BJ (cell line): ENCODE measurements around the gene ERBB4. TPM values are rescaled to one million over a fixed set of nuclear protein-coding genes. Genes with fewer than 3 reads are reported as not detected.

Experiments
- CTCF ChIA-PET: fragments of 350-600 bp; formaldehyde crosslinking; extraction: SDS; loops from one replicate; lab custom pipeline; 2021; ENCODE audit warnings: antibody characterized with exemption, inconsistent platforms; lab: Yijun Ruan, JAX
- POLR2A ChIA-PET: fragments of 300-600 bp; sonication (Branson Sonifier 250); formaldehyde crosslinking; extraction: SDS; loops from one replicate; lab custom pipeline; 2021; ENCODE audit warnings: antibody characterized with exemption; lab: Charles Lee
- DNase-seq: peaks from one replicate; pipeline ENCODE4 v3.0.0-alpha.2; 2011; ENCODE audit warnings: low read depth
- H3K27me3 ChIP-seq: 2 replicates; pipeline ENCODE4 v1.6.0; 2011; ENCODE audit warnings: low read length; ENCODE audit not compliant: control insufficient read depth, insufficient read depth
- H3K36me3 ChIP-seq: 2 replicates; pipeline ENCODE4 v1.5.1; 2011; ENCODE audit warnings: low read length; ENCODE audit not compliant: control insufficient read depth, insufficient read depth
- H3K4me3 ChIP-seq: 2 replicates; pipeline ENCODE4 v1.5.1; 2011; ENCODE audit warnings: low read depth, mild to moderate bottlenecking, control low read depth, low read length
- CTCF ChIP-seq: IDR thresholded peaks from 2 replicates; pipeline ENCODE4 v1.5.1; 2011; ENCODE audit warnings: low read depth, mild to moderate bottlenecking, control low read depth, inconsistent platforms, low read length, moderate library complexity; ENCODE audit not compliant: insufficient read depth
- polyA plus RNA-seq: library from polyadenylated mRNA; depleted of rRNA; stranded (reverse); fragments of >200 nt; gene quantifications from 2 replicates; pipeline ENCODE4 v1.2.3, GENCODE V29; 2011

ERBB4 gene
- polyA plus RNA-seq, 1 experiment, result not detected

- no peaks in the 10 kb centered on the region for H3K36me3 ChIP-seq
- H3K4me3 ChIP-seq, result no peak overlapping the region
- TF ChIP-seq CTCF, result no peak
- no peaks in the 10 kb centered on the region for H3K27me3 ChIP-seq
- DNase-seq, result no peak
- ChIA-PET POLR2A (no interaction called here), CTCF (no interaction called here)
Observed at GRCh38 chr2:211864328-211864727, 674.3 kb downstream of the ERBB4 start.

GRCh38 chr2:211860224-211860623 lies 678.4 kb downstream of the ERBB4 start:
- no peak for DNase-seq
- TF ChIP-seq CTCF, result no peak
- H3K4me3 ChIP-seq, result no peak overlapping the region
- CTCF ChIA-PET, result no interaction called here
- POLR2A ChIA-PET, result no interaction called here
- H3K27me3 ChIP-seq, result no peaks in the 10 kb centered on the region
- H3K36me3 ChIP-seq, result no peaks in the 10 kb centered on the region

- Histone ChIP-seq H3K4me3 (no peak overlapping the region), H3K36me3 (no peaks in the 10 kb centered on the region), H3K27me3 (no peaks in the 10 kb centered on the region)
- DNase-seq, result no peak
- CTCF ChIA-PET, result no interaction called here
- POLR2A ChIA-PET, result no interaction called here
- no peak for TF ChIP-seq CTCF
Observed at GRCh38 chr2:211854832-211855231, 683.8 kb downstream of the ERBB4 start.

GRCh38 chr2:211846714-211847113 lies 691.9 kb downstream of the ERBB4 start:
- Histone ChIP-seq H3K27me3 (no peaks in the 10 kb centered on the region), H3K4me3 (no peak overlapping the region), H3K36me3 (no peaks in the 10 kb centered on the region)
- ChIA-PET POLR2A (no interaction called here), CTCF (no interaction called here)
- TF ChIP-seq CTCF, result no peak
- no peak for DNase-seq

- no peak for TF ChIP-seq CTCF
- no peaks in the 10 kb centered on the region for H3K36me3 ChIP-seq
- H3K27me3 ChIP-seq, result no peaks in the 10 kb centered on the region
- DNase-seq, result no peak
- ChIA-PET POLR2A (no interaction called here), CTCF (no interaction called here)
- H3K4me3 ChIP-seq, result no peak overlapping the region
Observed at GRCh38 chr2:211846036-211846400, 692.6 kb downstream of the ERBB4 start.
